SK-N-MC (cell line): ENCODE measurements around the gene TMEM107.

Source experiments
- EZH2 ChIP-seq: fragments of 200-600 bp; sonication (generic); IDR thresholded peaks from one replicate; pipeline ENCODE4 v1.6.1; 2017; ENCODE audit warnings: antibody characterized with exemption
- FOXP2 ChIP-seq: optimal IDR thresholded peaks from 2 replicates; pipeline ENCODE3; 2011; ENCODE audit warnings: mild to moderate bottlenecking, moderate library complexity; ENCODE audit not compliant: insufficient read depth; ENCODE audit errors: extremely low read length, control extremely low read depth
- POLR2AphosphoS5 ChIP-seq: IDR thresholded peaks from 2 replicates; pipeline ENCODE4 v1.6.1; 2012; ENCODE audit warnings: mild to moderate bottlenecking, low read depth, low read length, borderline replicate concordance

DNA sequence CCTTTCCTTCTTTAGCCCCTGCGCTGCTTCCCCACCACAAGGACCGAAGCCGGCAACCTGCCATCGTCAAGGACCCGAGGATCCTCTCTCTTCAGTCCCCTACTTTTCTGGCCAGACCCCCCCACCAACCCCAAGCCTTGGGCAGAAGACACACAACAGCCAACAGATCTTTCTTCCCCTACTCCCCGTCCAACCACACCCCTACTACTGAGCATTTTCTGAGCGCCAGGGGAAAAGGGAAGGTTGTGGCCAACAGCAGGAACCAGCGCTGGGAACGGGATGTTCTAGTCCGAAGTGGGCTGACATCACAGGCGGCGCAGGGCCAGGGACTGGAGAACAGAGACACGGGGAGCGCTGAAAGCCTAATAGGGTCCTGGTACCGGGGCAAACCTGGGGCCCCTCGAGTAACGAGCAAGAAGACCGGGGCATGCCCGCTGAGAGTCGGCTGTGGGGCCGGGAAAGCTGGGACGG lies 24.5 kb downstream of the TMEM107 start:
- TF ChIP-seq POLR2AphosphoS5 (no peak), EZH2 (no peak), FOXP2 (no peak)
